Left forelimb (tissue), 1 donor: ENCODE results near the gene SLC22A15.
"Not testable (repeated sequence)": the region's sequence is repeated elsewhere in the genome, so short reads cannot be mapped to it uniquely, and the experiment has no call there.

Source experiments
- DNase-seq: peaks from one replicate; pipeline ENCODE4 v3.0.0-alpha.2; 2018; ENCODE audit warnings: low spot score

SLC22A15 gene

DNA sequence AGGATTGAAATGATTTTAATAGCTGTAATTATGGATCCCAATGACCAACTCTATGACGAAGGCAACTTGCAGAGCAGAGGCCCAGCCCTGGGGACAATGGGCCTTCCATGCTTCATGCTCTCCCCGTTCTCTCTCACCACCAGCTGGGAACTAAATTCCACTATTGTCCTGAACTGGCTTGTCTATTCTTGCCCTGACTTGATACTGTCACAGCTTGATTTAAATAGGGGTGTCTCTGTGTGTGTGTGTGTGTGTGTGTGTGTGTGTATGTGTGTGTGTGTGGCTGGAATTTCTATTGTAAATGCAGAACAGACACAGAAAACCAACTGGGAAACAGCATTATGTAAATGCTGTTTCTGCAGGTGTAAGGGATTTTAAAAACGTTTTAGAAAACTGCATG lies 57.0 kb downstream of the SLC22A15 start:
- DNase-seq: no peak

GRCh38 chr1:116036255-116036654 lies 59.9 kb downstream of the SLC22A15 start:
- no peak for DNase-seq

DNA sequence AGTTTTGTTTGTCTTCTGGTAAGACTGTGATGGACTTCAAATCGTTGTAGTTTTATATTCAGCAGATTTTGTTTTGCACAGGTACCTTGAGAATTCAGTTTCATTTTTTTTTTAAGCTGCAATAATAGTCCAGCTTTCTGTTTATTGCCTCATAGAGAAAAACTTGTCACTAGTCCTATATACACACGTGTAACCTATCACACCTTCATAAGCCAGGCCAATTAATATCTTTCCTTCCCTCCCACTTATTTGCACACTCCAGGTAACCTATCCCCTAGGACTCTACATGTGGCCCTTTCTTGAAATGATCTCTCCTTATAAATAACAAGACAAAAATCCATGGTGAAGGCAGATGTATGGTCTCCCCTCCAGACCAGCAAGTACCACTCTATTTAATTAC lies 62.4 kb downstream of the SLC22A15 start:
- no peak for DNase-seq

DNA sequence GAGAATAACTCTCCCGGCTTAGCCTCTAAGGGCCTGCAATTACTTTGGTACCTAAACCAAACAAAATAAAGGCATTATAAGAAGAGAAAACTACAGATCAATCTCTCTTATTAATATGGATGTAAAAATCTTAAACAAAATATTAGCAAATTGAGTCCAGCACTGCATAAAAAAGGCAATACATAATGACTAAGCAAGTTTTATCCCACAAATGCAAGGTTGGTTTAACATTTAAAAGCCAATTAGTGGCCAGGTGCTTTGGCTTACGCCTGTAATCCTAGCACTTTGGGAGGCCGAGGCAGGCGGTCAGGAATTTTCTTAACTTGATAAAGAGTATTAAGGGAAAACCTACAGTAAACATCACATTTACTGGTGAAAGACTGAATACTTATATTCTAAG lies 67.8 kb downstream of the SLC22A15 start:
- no peak for DNase-seq

GRCh38 chr1:116046933-116047332 lies 70.6 kb downstream of the SLC22A15 start:
- not testable (repeated sequence) for DNase-seq

- DNase-seq: not testable (repeated sequence)
Measured at GRCh38 chr1:116051896-116052295, 75.6 kb downstream of the SLC22A15 start.

GRCh38 chr1:116062201-116062600 lies 85.9 kb downstream of the SLC22A15 start:
- DNase-seq: no peak

DNA sequence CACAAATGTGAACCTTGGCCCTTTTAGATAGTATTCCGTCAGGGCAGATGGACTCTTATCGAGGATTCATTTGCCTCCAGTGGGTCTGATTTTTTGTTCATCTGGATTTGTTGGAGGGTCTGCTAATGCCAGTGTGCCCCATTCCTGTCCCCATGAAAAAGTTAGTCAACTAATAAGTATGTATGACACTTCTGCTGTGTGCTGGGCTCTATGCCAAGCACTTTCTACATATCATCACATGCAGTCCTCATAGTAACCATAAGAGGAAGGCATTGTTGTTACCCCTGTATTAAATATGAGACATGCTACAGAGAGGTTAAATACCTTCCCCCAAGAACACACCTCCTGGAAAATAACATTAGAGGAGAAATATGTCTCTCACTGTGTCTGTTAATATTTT lies 88.3 kb downstream of the SLC22A15 start:
- DNase-seq: no peak

DNA sequence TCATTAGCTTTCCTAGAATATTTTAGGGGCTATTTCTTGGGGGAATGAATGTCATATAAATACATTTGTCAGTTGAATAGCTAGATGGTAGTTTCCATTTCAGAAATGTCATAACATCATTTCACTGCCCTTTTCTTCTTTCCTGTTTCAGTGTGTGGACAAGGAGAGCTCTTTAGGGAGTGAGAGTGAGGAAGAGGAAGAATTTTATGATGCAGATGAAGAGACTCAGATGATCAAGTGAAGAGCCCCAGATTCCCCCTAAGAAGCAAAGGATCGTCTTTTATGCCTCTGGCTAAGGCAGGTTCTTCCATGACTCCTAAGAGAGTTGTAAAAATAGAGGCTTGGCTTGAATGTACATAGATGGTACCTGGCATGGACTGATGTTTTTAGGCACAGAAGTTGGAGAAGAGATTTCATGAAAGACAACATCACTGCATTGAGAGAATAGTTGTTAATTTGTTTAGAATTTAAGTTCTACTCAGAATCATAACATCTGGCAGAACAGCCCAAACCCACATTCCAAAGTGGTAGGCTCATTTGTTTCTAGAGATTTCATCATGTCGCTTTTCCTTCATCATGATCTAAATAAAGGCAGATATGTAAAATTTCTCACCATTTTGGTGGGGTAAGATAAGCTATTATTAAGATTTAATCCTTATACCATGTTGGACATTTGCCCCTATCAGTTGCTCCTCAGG lies 90.7 kb downstream of the SLC22A15 start:
- no peak for DNase-seq

DNA sequence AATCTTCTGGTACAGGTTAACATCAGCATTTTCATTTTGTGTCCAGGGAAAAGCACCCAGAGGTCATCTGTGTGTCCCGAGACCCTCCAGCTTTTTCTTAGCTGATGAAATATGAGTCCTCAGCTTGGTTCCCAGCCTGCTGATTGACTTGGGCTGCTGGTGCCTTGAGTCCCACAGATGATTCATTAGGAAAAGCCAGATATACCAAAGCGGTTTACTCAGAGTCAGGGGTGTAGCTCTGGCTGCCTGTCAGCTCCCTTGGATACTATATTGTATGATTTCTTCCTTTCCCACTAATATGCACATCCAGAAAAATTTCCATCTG lies 91.2 kb downstream of the SLC22A15 start:
- no peak for DNase-seq

DNA sequence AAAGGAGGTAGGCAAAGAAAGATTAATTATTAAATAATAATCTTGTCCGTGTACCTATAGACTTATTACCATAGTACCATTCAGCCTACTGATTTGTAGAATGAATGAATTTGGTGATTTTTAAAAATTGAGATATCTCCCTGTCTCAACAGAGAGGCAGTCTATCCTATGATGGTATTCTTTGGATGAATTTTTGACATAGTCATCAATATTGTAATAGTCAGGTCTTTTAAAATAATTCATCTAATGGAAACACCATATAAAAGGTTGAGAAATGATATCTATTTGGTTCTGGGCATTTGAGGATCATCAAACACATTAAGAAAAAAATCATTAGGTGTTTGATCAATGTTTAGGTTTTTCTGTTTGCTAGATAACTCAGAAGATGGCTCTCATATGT lies 99.3 kb downstream of the SLC22A15 start:
- no peak for DNase-seq

- no peak for DNase-seq
Measured at GRCh38 chr1:116075990-116076389, 99.7 kb downstream of the SLC22A15 start.

- no peak for DNase-seq
Measured at GRCh38 chr1:116076831-116077230, 100.5 kb downstream of the SLC22A15 start.

DNA sequence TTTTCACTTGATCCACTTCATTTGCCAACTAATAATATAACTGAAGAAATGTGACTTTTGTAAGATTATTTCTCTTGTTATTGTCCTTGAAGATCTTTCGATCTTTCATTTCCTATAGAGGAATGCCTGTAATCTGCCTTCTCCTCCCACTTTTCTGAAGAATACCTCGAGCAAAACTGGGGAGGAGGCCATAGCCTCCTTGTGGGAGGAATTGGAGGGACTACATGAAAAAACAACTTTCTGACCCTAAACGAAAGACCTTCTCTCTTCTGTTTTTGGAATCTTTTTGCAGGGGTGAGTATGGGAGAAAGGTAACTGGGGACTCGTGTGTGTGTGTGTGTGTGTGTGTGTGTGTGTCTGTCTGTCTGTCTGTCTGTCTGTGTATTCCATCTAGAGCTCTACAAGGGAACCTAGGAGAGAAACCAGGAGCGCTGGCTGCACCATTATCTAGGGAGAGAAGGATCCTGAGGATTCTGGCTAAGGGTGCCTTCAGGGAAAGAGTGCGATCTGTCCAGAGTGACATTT lies 102.4 kb downstream of the SLC22A15 start:
- no peak for DNase-seq

- DNase-seq: no peak
Measured at GRCh38 chr1:116087628-116088027, 111.3 kb downstream of the SLC22A15 start.

GRCh38 chr1:116089870-116090269 lies 113.6 kb downstream of the SLC22A15 start:
- no peak for DNase-seq

DNA sequence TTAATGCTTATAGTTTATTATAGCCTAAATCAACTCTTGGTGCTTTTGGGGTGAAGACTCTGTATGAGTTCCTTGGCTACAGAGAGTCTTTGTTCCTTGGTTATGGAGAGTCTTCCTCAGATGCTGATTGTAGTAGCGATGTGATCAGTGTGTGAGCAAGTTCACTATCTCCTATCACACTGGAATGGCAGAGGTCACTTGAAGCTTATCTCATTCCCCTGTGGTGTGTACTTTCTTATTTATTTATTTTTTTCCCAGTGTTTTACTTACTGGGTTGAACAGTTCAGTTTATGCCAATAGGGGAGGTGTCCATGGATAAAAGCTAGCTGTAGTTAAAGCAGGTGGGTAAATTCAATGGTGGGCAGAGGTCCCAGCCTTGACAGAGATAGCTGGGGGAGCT lies 114.8 kb downstream of the SLC22A15 start:
- DNase-seq: no peak

GRCh38 chr1:116092752-116093489 lies 116.6 kb downstream of the SLC22A15 start:
- DNase-seq: no peak

DNA sequence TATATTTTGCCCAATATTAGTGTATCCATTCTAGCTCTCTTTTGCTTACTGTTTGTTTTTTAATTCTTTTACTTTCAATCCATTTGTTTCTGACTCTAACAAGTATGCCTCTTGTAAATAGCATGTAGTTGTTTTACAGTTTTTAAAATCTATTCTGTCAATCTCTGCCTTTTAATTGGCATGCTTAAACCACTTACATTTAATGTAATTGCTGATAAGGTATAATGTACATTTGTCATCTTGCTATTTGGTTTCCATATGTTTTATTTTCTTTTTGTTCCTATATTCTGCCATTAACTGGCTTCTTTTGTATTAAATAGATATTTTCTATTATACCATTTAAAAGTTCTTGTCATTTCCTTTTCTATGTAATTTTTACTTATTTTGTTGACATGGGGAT lies 118.7 kb downstream of the SLC22A15 start:
- DNase-seq: no peak

GRCh38 chr1:116096013-116096618 lies 119.8 kb downstream of the SLC22A15 start:
- no peak for DNase-seq

DNA sequence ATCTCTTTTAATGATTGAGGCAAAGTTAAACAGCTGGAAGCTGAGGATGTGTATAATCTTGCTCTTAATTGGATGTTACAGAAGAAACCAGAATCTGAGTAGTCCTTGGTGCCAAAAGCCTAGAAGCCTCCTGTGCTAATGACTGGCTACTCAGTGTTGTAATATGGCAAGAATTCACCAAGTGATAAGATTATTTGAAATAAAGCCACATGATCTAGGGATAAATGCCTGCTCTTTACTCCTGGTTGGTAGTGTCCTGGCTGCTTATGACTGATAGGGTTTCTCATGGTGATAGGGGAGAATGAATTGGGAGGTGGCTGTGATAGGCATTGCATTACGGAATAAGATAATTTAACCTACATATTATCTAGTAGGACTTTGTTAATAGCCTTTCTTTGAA lies 121.3 kb downstream of the SLC22A15 start:
- no peak for DNase-seq

DNA sequence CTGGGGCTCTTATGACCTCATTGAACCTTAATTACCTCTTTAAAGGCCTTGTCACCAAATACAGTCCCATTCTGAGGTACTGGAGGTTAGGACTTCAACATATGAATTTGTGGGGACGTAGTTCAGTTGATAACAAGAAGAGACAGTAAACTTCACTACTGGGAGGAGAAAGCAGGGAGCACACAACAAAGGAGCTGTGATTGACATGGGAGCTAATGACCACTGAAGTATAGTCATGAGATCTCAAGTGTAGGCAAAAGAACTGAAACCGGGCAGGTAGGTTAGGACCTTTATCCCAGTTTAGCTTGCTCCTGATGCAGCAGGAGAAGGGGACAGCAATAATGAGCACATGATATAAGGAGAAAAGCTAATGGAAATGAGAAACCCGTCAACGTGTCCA lies 123.1 kb downstream of the SLC22A15 start:
- no peak for DNase-seq

- no peak for DNase-seq
Measured at GRCh38 chr1:116099919-116100318, 123.6 kb downstream of the SLC22A15 start.
